Mucosa of rectum (tissue), 2 donors: ENCODE results near the gene MYDGF.
"Not testable (repeated sequence)": the region's sequence is repeated elsewhere in the genome, so short reads cannot be mapped to it uniquely, and the experiment has no call there.

Source experiments
- H3K27ac ChIP-seq, 2 donors: one replicate each; pipeline ENCODE4 v1.7.0; 2013; ENCODE audit warnings: inconsistent platforms in 2 of 2, low read depth in 2 of 2, low read length in 2 of 2
- H3K27me3 ChIP-seq, 2 donors: one replicate each; pipeline ENCODE4 v1.7.0; 2013; ENCODE audit warnings: low read length in 2 of 2; ENCODE audit not compliant: control insufficient read depth in 2 of 2, insufficient read depth in 2 of 2
- H3K36me3 ChIP-seq, 2 donors: one replicate each; pipeline ENCODE4 v1.7.0; 2013; ENCODE audit warnings: low read length in 2 of 2; ENCODE audit not compliant: control insufficient read depth in 2 of 2, insufficient read depth in 2 of 2
- H3K4me1 ChIP-seq, 2 donors: one replicate each; pipeline ENCODE4 v1.7.0; 2013; ENCODE audit warnings: low read length in 2 of 2, mild to moderate bottlenecking in 1 of 2; ENCODE audit not compliant: control insufficient read depth in 2 of 2, insufficient read depth in 2 of 2
- H3K4me3 ChIP-seq, 2 donors: one replicate each; pipeline ENCODE4 v1.7.0; 2013; ENCODE audit warnings: low read length in 2 of 2
- H3K9ac ChIP-seq, 2 donors: one replicate each; pipeline ENCODE4 v1.7.0; 2013; ENCODE audit warnings: low read length in 2 of 2, low read depth in 1 of 2, mild to moderate bottlenecking in 1 of 2
- H3K9me3 ChIP-seq, 2 donors: one replicate each; pipeline ENCODE4 v1.7.0; 2013; ENCODE audit warnings: low read length in 2 of 2; ENCODE audit not compliant: control insufficient read depth in 2 of 2
- donor health status: healthy.
- donor health status: Normal muscosa, but diverticular disease.

Gene MYDGF

DNA sequence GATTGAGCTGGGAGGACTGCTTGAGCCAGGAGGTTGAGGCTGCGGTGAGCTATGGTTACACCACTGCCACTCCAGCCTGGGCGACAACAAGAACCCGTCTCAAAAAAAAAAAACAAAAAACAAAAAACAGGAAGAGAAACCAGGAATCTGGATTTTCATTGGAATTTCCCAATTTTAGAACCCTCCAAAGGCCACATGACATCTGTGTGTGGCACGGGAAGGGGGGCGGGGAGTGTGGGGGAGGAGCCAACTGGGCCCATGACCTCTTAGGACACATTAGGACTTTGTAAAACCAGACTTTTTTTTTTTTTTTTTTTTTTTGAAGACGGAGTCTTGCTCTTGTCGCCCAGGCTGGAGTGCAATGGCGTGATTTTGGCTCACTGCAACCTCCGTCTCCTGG is 21.2 kb upstream of the MYDGF start:
- H3K27ac ChIP-seq: no peak overlapping the region
- no peaks in the 10 kb centered on the region for H3K27me3 ChIP-seq
- H3K36me3 ChIP-seq: peaks cover 57 to 77% of the 10 kb centered on the region in 2 donors
- no peaks in the 10 kb centered on the region for H3K9me3 ChIP-seq
- no peak overlapping the region for H3K4me3 ChIP-seq
- no peak overlapping the region for H3K9ac ChIP-seq
- peaks cover 0 to 3% of the 10 kb centered on the region in 2 donors for H3K4me1 ChIP-seq

DNA sequence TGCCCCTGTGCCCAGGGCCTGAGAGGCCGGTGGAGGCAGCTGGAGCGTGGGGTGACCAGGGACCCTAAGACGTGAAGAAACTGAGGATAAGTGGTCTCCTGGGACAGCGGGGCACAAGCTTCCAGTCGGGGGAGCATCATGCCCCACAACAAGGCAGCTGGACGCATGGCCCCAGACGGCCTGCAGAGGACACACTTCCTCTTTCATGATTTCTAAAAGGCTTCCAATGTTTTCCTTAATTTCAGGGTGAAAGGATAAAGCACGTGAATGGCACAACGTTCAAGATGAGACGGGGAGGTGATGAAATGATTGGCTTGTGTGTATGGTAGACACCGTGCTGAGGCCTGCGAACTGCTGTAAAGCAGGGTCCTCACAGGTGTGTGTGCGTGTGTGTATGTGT is 20.2 kb upstream of the MYDGF start:
- Histone ChIP-seq H3K36me3 (peaks cover 56 to 75% of the 10 kb centered on the region in 2 donors), H3K4me1 (peaks cover 0 to 3% of the 10 kb centered on the region in 2 donors), H3K27me3 (no peaks in the 10 kb centered on the region), H3K9ac (no peak overlapping the region), H3K9me3 (no peaks in the 10 kb centered on the region), H3K27ac (no peak overlapping the region), H3K4me3 (no peak overlapping the region)

DNA sequence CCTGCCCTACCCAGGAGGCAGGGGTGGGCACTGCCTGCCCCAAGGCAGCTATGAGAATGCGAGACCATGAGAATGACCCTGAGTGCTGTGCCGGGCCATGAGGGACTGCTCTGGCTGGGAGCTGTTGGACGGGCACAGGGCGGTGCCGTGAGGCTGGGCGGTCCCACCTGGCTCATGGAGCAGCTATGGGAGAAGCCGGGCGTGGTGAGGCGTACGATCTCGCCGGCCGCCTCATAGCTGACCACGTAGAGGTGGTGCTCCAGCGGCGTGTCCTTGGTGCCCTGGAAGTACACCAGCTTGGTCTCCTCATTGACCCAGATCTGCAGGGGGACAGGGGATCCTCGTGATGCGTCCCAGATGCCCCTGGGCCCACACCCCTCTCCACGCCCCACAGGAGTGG is 19.3 kb upstream of the MYDGF start:
- no peak overlapping the region for H3K27ac ChIP-seq
- no peaks in the 10 kb centered on the region for H3K27me3 ChIP-seq
- H3K4me1 ChIP-seq: peaks cover 0 to 3% of the 10 kb centered on the region in 2 donors
- no peak overlapping the region for H3K9ac ChIP-seq
- no peaks in the 10 kb centered on the region for H3K9me3 ChIP-seq
- H3K4me3 ChIP-seq: no peak overlapping the region
- peaks cover 59 to 74% of the 10 kb centered on the region in 2 donors for H3K36me3 ChIP-seq

DNA sequence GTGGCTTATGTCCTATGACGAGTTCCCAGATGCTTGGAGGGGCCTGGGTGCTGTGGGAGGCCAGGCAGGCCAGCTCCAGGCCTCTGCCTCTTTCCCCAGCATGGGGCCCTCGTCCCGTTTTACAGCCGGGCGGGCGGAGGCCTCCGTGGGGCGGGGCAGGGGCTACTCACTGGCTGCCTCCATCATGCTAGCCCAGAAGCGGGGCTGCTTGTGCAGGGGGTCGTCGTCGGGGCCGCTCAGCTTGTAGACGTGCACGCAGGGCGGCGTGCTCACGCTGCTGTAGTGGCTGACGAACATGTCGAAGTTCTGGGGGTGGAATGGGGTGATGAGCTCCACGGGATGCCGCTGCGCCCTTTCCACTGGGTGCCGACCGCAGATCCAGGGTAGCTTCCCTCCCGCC is 18.4 kb upstream of the MYDGF start:
- Histone ChIP-seq H3K36me3 (peaks cover 58 to 74% of the 10 kb centered on the region in 2 donors), H3K9me3 (no peaks in the 10 kb centered on the region), H3K4me1 (peaks cover 0 to 3% of the 10 kb centered on the region in 2 donors), H3K4me3 (no peak overlapping the region), H3K9ac (no peak overlapping the region), H3K27me3 (no peaks in the 10 kb centered on the region), H3K27ac (no peak overlapping the region)

DNA sequence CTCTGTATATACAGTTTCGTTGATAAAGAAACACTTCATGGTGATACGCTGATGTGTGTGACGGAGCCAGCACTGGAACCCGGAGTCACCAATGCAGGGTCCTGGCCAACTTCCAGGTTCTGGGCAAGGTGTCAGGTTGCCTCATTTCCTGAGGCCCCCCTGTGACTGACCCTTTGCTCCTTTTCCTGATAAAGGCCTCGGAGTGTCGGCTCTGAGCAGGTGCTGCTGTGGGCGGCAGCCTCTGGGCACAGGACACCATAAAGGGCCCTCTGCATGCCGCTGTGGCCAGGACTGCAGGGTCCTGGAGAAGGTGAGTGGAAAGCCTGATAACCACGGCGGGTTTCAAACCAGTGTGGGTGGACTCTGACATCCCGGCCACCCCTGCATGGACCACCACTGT is 17.3 kb upstream of the MYDGF start:
- Histone ChIP-seq H3K27ac (no peak overlapping the region), H3K4me1 (peaks cover 0 to 3% of the 10 kb centered on the region in 2 donors), H3K9ac (no peak overlapping the region), H3K4me3 (no peak overlapping the region), H3K27me3 (no peaks in the 10 kb centered on the region), H3K36me3 (peaks cover 53 to 70% of the 10 kb centered on the region in 2 donors), H3K9me3 (no peaks in the 10 kb centered on the region)

DNA sequence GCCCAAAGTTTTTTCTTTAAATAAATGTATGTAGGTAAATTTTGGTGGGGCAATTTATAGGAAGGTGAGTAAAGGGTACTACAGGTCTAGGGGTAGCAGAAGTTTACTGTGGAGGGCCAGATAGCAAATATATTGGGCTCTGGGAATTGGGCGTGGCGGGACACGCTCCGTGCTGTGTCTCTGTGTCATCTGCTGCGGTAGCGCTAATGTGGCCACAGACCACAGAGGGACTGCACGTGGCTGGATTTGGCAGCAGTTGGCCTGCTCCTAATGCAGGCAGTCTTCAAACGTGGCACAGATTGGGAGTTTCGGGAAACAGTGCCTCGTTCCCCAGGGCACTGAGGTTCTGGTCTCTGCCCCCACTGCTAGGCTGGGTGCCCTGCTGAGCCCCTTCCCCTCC is 16.6 kb upstream of the MYDGF start:
- Histone ChIP-seq H3K4me1 (peaks cover 0 to 3% of the 10 kb centered on the region in 2 donors), H3K36me3 (peaks cover 53 to 68% of the 10 kb centered on the region in 2 donors), H3K9me3 (no peaks in the 10 kb centered on the region), H3K9ac (no peak overlapping the region), H3K27me3 (no peaks in the 10 kb centered on the region), H3K27ac (no peak overlapping the region), H3K4me3 (no peak overlapping the region)

DNA sequence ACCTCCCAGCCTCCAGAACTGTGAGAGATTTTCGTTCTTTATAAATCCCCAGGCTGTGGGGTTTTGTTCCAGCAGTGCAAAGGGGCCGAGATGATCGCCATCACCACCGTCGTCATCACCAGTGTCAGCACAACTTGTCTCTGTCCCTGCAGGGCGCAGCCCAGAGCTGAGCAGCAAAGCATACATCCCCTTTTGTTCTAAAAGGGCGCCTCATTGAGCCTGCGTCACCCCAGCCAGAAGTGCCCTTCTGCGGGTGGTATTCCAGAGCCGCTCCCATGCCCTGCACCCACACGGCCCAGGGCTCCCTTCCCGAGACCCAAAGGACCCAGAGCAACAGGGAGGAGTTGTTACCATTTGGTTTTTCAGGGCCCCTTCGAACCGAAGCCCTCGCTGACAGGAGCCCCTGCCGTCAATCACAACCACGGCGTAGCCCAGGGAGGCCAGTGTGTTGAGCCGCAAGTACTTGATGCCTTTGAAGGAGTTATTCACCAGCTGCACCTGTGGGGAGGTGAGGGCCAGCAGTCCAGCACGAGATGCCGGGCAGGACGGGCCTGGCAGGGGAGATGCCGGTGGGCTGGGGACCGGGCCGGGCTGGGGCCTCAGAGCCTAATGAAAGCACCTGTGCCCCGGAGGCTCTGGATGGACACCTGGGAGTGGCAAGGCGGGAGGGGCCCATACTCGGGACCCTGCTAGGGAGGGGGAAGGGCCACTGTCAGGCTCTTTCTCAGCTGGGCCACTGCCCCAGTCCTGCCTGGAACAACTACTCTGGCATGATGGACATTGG is 14.4 kb upstream of the MYDGF start:
- no peaks in the 10 kb centered on the region for H3K9me3 ChIP-seq
- H3K4me1 ChIP-seq: no peaks in the 10 kb centered on the region
- no peak overlapping the region for H3K9ac ChIP-seq
- no peak overlapping the region for H3K27ac ChIP-seq
- H3K4me3 ChIP-seq: no peak overlapping the region
- H3K36me3 ChIP-seq: peaks cover 45 to 68% of the 10 kb centered on the region in 2 donors
- no peaks in the 10 kb centered on the region for H3K27me3 ChIP-seq

DNA sequence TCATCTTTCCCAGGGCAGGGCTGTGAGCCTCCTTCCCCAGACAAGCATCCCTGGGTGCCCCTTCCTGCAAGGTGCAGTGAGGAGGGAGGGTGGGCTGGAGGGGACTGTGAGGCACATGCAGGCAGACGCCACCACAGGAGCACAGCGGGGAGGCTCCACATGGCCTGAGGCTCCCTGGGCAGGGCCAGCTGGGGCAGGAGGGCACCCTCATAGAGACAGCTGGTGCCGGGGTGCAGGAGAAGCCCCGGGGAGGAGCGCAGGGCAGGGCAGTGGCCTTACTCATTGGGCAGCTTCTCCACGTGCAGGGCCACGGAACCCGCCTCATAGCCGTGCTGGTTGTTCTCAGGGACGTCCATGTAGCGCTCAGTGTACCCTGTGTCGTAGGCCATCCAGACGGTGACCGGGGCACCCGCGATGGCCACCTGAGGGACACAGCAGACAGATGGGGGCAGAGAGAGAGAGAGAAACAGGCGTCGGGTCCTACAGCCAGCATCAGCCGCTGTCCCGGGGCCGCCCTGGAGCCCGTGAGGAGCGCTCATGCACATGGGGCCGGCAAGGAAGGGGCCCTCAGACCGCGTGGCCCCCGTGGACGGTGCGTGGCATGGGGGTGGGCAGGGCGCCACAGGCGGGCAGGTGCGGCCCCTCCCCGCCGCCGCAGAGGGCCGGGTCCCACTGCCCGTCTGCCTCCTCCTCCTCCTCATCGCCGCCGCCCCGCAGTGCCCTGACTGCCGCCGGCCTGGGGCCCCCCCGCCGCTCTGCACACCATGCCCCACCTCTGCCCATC is 12.5 kb upstream of the MYDGF start:
- Histone ChIP-seq H3K27me3 (no peaks in the 10 kb centered on the region), H3K9me3 (no peaks in the 10 kb centered on the region), H3K36me3 (peaks cover 43 to 64% of the 10 kb centered on the region in 2 donors), H3K27ac (no peak overlapping the region), H3K4me1 (no peaks in the 10 kb centered on the region), H3K9ac (no peak overlapping the region), H3K4me3 (no peak overlapping the region)

DNA sequence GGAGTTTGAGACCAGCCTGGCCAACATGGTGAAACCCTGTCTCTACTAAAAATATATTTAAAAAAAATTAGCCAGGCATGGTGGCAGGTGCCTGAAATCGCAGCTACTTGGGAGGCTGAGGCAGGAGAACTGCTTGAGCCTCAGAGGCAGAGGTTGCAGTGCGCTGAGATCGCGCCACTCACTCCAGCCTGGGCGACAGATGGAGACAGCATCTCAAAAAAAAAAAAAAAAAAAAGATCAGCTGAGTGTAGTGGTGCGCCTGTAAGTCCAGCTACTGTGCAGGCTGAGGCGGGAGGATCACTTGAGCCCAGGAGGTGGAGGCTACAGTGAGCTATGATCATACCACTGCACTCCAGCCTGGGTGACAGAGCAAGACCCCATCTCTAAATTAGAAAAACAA is 9.9 kb upstream of the MYDGF start:
- not testable (repeated sequence) for H3K9me3 ChIP-seq, H3K27me3 ChIP-seq, H3K4me3 ChIP-seq, H3K4me1 ChIP-seq, H3K27ac ChIP-seq, H3K9ac ChIP-seq
- H3K36me3 ChIP-seq: peaks cover 43 to 54% of the 10 kb centered on the region in 2 donors
